Measurements from ENCODE around the gene SLC22A1. TPM values are rescaled to one million over a fixed set of nuclear protein-coding genes. Genes with fewer than 3 reads are reported as not detected.

The SLC22A1 gene
- polyA plus RNA-seq, 1 of the 3 experiments (the other 2 are of a cell fraction): 0.20 TPM

DNA sequence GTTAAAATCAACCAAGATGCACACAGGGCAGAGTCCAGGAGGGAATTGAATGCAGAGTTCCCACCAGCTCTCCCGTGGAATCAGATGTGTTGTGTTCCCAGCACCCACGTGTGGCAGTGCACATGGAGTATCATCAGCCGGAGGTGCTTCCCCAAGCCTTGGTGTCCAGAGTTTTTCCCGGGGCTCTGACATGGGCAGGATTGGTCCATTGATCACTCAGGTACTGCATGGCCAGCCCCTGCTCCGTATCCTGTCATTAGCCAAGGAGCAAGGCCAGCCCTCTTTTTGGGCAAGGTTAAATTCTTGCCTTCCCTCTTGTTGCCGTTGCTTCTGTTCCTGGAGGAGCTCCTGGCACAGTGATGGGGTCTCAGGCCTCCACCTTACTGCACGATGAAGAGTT, 28.6 kb upstream of the SLC22A1 start:
- TF ChIP-seq JUND (IDR thresholded peaks at IDR 0.05) (no peak), POLR2AphosphoS5 (IDR thresholded peaks at IDR 0.05; ENCODE audit: low read depth, low read length) (no peak), EP300 (IDR thresholded peaks at IDR 0.05; ENCODE audit: borderline replicate concordance in 1 of 2, low read depth in 1 of 2, low read length in 1 of 2) (no peak), RCOR1 (IDR thresholded peaks at IDR 0.05; ENCODE audit: low read length) (no peak), RXRA (IDR thresholded peaks at IDR 0.05; ENCODE audit: borderline replicate concordance, low read depth) (no peak), YY1 (IDR thresholded peaks at IDR 0.05; ENCODE audit: low read depth) (no peak), SMC3 (IDR thresholded peaks at IDR 0.05; ENCODE audit: low read depth, low read length) (no peak), SIN3A (IDR thresholded peaks at IDR 0.05; ENCODE audit: borderline replicate concordance, low read depth, low read length) (no peak)
- TF ChIP-seq, protein P1, sequence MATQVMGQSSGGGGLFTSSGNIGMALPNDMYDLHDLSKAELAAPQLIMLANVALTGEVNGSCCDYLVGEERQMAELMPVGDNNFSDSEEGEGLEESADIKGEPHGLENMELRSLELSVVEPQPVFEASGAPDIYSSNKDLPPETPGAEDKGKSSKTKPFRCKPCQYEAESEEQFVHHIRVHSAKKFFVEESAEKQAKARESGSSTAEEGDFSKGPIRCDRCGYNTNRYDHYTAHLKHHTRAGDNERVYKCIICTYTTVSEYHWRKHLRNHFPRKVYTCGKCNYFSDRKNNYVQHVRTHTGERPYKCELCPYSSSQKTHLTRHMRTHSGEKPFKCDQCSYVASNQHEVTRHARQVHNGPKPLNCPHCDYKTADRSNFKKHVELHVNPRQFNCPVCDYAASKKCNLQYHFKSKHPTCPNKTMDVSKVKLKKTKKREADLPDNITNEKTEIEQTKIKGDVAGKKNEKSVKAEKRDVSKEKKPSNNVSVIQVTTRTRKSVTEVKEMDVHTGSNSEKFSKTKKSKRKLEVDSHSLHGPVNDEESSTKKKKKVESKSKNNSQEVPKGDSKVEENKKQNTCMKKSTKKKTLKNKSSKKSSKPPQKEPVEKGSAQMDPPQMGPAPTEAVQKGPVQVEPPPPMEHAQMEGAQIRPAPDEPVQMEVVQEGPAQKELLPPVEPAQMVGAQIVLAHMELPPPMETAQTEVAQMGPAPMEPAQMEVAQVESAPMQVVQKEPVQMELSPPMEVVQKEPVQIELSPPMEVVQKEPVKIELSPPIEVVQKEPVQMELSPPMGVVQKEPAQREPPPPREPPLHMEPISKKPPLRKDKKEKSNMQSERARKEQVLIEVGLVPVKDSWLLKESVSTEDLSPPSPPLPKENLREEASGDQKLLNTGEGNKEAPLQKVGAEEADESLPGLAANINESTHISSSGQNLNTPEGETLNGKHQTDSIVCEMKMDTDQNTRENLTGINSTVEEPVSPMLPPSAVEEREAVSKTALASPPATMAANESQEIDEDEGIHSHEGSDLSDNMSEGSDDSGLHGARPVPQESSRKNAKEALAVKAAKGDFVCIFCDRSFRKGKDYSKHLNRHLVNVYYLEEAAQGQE (IDR thresholded peaks at IDR 0.05; ENCODE audit: low read depth, low read length): no peak
- peaks cover 31 to 76% of the 10 kb centered on the region in 2 experiments for H3K36me3 ChIP-seq (replicated peaks in 1 of 2; ENCODE audit: control insufficient read depth in 1 of 2, insufficient read depth in 2 of 2, low read length in 1 of 2)

DNA sequence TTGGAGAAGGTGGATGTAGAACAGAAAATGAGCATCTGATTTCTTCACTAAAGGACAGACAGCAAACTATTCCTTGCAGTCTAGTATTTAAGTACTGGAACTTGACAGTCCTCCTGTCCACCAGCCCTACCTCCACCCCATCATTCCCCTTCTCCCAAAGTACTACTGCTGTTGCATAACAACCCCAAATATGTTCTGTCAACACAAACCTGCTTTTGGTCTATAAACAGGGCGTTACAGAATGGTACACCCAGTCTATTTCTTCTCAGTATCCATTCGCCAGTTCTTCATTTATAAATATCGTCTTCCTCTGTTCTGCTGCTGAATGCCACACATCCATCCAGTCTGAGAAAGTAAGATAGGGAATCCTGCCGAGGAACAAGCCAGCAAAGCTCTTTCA, 27.7 kb upstream of the SLC22A1 start:
- WGBS (ENCODE audit: low lambda C conversion rate): 89% methylated on average over 4 of the region's 4 CpGs
- ChIA-PET POLR2A (no interaction called here), CTCF (no interaction called here)
- Histone ChIP-seq H3K36me3 (replicated peaks in 1 of 2; ENCODE audit: control insufficient read depth in 1 of 2, insufficient read depth in 2 of 2, low read length in 1 of 2) (peaks cover 27 to 77% of the 10 kb centered on the region in 2 experiments), H3K27ac (ENCODE audit: low read depth in 2 of 2, low read length in 1 of 2) (no peak overlapping the region), H3F3A (replicated peaks; ENCODE audit: insufficient read depth) (no peaks in the 10 kb centered on the region), H4K20me1 (ENCODE audit: insufficient read depth) (no peaks in the 10 kb centered on the region), H3K4me2 (no peak overlapping the region), H3K79me2 (ENCODE audit: insufficient read depth) (no peaks in the 10 kb centered on the region), H3K9me3 (no peaks in the 10 kb centered on the region), H3K9me2 (no peaks in the 10 kb centered on the region), H3K9ac (no peak overlapping the region), H3K4me1 (ENCODE audit: control insufficient read depth in 1 of 2, insufficient read depth in 2 of 2, low read depth in 1 of 2, low read length in 1 of 2) (no peaks in the 10 kb centered on the region), H2AFZ (ENCODE audit: low read depth) (no peak overlapping the region), H3K4me3 (ENCODE audit: low read depth in 2 of 2, low read length in 1 of 2) (no peak overlapping the region), H3K27me3 (ENCODE audit: insufficient read depth) (no peaks in the 10 kb centered on the region)
- TF ChIP-seq, protein P2, sequence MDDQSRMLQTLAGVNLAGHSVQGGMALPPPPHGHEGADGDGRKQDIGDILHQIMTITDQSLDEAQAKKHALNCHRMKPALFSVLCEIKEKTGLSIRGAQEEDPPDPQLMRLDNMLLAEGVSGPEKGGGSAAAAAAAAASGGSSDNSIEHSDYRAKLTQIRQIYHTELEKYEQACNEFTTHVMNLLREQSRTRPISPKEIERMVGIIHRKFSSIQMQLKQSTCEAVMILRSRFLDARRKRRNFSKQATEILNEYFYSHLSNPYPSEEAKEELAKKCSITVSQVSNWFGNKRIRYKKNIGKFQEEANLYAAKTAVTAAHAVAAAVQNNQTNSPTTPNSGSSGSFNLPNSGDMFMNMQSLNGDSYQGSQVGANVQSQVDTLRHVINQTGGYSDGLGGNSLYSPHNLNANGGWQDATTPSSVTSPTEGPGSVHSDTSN (IDR thresholded peaks at IDR 0.05): no peak
- TF ChIP-seq FOXM1 (IDR thresholded peaks at IDR 0.05; ENCODE audit: low read depth): no peak
- TF ChIP-seq TEAD4 (IDR thresholded peaks at IDR 0.05; ENCODE audit: borderline replicate concordance, insufficient read depth): no peak
- no peak for TF ChIP-seq TCF12 (IDR thresholded peaks at IDR 0.05)
- no peak for TF ChIP-seq FOXJ3 (CRISPR knock-in tag; IDR thresholded peaks at IDR 0.05)
- no peak for TF ChIP-seq RXRA (IDR thresholded peaks at IDR 0.05; ENCODE audit: borderline replicate concordance, low read depth)
- TF ChIP-seq ELF1 (IDR thresholded peaks at IDR 0.05): no peak
- TF ChIP-seq FOSL2 (IDR thresholded peaks at IDR 0.05; ENCODE audit: borderline replicate concordance, low read depth): no peak
- no peak for TF ChIP-seq TAF1 (IDR thresholded peaks at IDR 0.05; ENCODE audit: borderline replicate concordance, low read depth, low read length)
- no peak for TF ChIP-seq MEF2A (IDR thresholded peaks at IDR 0.05; ENCODE audit: borderline replicate concordance, low read depth)
- no peak for TF ChIP-seq MXI1 (IDR thresholded peaks at IDR 0.05; ENCODE audit: low read depth, low read length)
- no peak for TF ChIP-seq YY1 (IDR thresholded peaks at IDR 0.05; ENCODE audit: low read depth)
- TF ChIP-seq, protein P1 (IDR thresholded peaks at IDR 0.05; ENCODE audit: low read depth, low read length): no peak
- no peak for DNase-seq

More for the DNA sequence above, 28.6 kb upstream of the SLC22A1 start:
- H4K20me1 ChIP-seq (ENCODE audit: insufficient read depth): 0 out of 2 replicates have a peak, but pooled peaks cover 3% of the 10 kb centered on the region
- ChIA-PET CTCF (interaction anchor here (0.8 to 1.1 kb wide), 3 partner anchors 10 to 362 kb away, joined by 3 read pairs; no protein-coding TSS in a partner anchor), POLR2A (no interaction called here)
- H3K9ac ChIP-seq: no peak overlapping the region
- H3K9me2 ChIP-seq: no peaks in the 10 kb centered on the region
- H3K4me3 ChIP-seq (ENCODE audit: low read depth in 2 of 2, low read length in 1 of 2): no peak overlapping the region
- no peak for DNase-seq
- H3K4me1 ChIP-seq (ENCODE audit: control insufficient read depth in 1 of 2, insufficient read depth in 2 of 2, low read depth in 1 of 2, low read length in 1 of 2): no peaks in the 10 kb centered on the region; a peak in 1 of 4 replicates
- H3K79me2 ChIP-seq (ENCODE audit: insufficient read depth): no peaks in the 10 kb centered on the region
- no peak overlapping the region for H3K4me2 ChIP-seq
- no peaks in the 10 kb centered on the region for H3K27me3 ChIP-seq (ENCODE audit: insufficient read depth)
- H3F3A ChIP-seq (replicated peaks; ENCODE audit: insufficient read depth): no peaks in the 10 kb centered on the region
- no peak overlapping the region for H2AFZ ChIP-seq (ENCODE audit: low read depth)
- WGBS (ENCODE audit: low lambda C conversion rate): 78% methylated on average over 4 of the region's 7 CpGs
- no peak overlapping the region for H3K27ac ChIP-seq (ENCODE audit: low read depth in 2 of 2, low read length in 1 of 2)
- H3K9me3 ChIP-seq: no peaks in the 10 kb centered on the region
